SU-DHL-6 (cell line): ENCODE data around the gene CCL22.

Source experiments
- H2AFZ ChIP-seq: fragments of 200-600 bp; sonication (generic); 2 replicates; pipeline ENCODE4 v1.6.1; 2014; ENCODE audit warnings: low read depth, mild to moderate bottlenecking, moderate library complexity, mixed read lengths, antibody characterized with exemption, low read length; ENCODE audit not compliant: severe bottlenecking
- H3F3A ChIP-seq: fragments of 200-600 bp; shearing (Covaris generic); 2 replicates; pipeline ENCODE4 v1.6.0; 2016; ENCODE audit warnings: antibody characterized with exemption, mild to moderate bottlenecking; ENCODE audit not compliant: insufficient read depth
- H3K27ac ChIP-seq: fragments of 200-600 bp; sonication (generic); 2 replicates; pipeline ENCODE4 v1.5.1; 2016; ENCODE audit warnings: low read depth, mild to moderate bottlenecking, low read length, moderate library complexity, mixed read lengths
- H3K27me3 ChIP-seq: fragments of 200-600 bp; sonication (generic), shearing (Covaris generic); 2 replicates; pipeline ENCODE4 v1.6.0; 2014; ENCODE audit warnings: mild to moderate bottlenecking, low read length
- H3K36me3 ChIP-seq: fragments of 200-600 bp; sonication (generic); 2 replicates; pipeline ENCODE4 v1.6.1; 2014; ENCODE audit warnings: mild to moderate bottlenecking, low read length, mixed read lengths
- H3K4me2 ChIP-seq: fragments of 300-600, 200-600 bp; shearing (Covaris generic), sonication (generic); 2 replicates; pipeline ENCODE4 v1.6.0; 2014; ENCODE audit warnings: low read length, low read depth, mild to moderate bottlenecking; ENCODE audit not compliant: poor library complexity, severe bottlenecking
- H3K4me3 ChIP-seq: fragments of 200-600 bp; sonication (generic); 2 replicates; pipeline ENCODE4 v1.5.1; 2014; ENCODE audit warnings: antibody characterized with exemption, low read length, mild to moderate bottlenecking, mixed read lengths; ENCODE audit not compliant: insufficient read depth, poor library complexity, severe bottlenecking
- H3K79me2 ChIP-seq: fragments of 200-600 bp; sonication (generic); 2 replicates; pipeline ENCODE4 v1.6.1; 2014; ENCODE audit warnings: mild to moderate bottlenecking, low read length, moderate library complexity; ENCODE audit not compliant: insufficient read depth
- H3K9ac ChIP-seq: fragments of 200-600 bp; sonication (generic); 2 replicates; pipeline ENCODE4 v1.7.0; 2014; ENCODE audit warnings: mild to moderate bottlenecking, low read length
- H3K9me2 ChIP-seq: fragments of 200-600 bp; sonication (generic); replicated peaks from 2 replicates; pipeline ENCODE4 v1.6.1; 2014; ENCODE audit warnings: low read length; ENCODE audit not compliant: insufficient read depth
- H3K9me3 ChIP-seq: fragments of 200-600 bp; sonication (generic); 2 replicates; pipeline ENCODE4 v1.6.1; 2014; ENCODE audit warnings: low read length, mixed read lengths; ENCODE audit not compliant: insufficient read depth
- H4K20me1 ChIP-seq: fragments of 200-600 bp; sonication (generic); 2 replicates; pipeline ENCODE4 v1.6.1; 2014; ENCODE audit warnings: low read depth, mild to moderate bottlenecking, antibody characterized with exemption, low read length, moderate library complexity, mixed read lengths
- EZH2phosphoT487 ChIP-seq: fragments of 200-600 bp; sonication (generic), shearing (Covaris generic); conservative IDR thresholded peaks from 2 replicates; pipeline ENCODE4 v1.6.1; 2018; ENCODE audit warnings: mild to moderate bottlenecking, antibody characterized with exemption, low read length, moderate library complexity, mixed read lengths
- TF ChIP-seq, protein P1 (sequence below): fragments of 200-600 bp; sonication (generic); IDR thresholded peaks from one replicate; pipeline ENCODE4 v1.5.1; 2017; ENCODE audit warnings: antibody characterized with exemption, mild to moderate bottlenecking, low read length, moderate library complexity; ENCODE audit not compliant: insufficient read depth, poor library complexity, severe bottlenecking

The CCL22 gene

DNA sequence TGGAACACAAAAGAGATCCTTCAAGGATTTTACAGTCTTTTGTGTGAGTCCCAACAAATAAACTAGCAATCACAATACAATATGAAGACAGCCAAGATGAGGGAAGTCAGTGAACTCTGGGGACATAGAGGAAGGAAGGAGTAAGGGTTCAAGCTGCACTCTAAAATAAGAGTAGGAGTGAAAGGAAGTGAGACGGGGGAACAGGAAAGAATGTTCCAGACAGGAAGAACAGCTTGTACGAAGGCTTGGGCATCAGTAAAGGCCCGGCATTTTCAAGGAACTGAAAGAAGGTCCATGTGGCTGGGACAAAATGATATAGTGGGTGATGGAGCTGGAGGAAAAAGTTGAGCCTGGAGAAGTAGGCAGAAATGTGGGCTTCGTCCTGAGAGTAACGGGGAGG lies 50.5 kb downstream of the CCL22 start:
- H4K20me1 ChIP-seq: no peaks in the 10 kb centered on the region
- no peaks in the 10 kb centered on the region for H3F3A ChIP-seq
- no peaks in the 10 kb centered on the region for H3K36me3 ChIP-seq
- H3K4me3 ChIP-seq: no peak overlapping the region
- H3K9me2 ChIP-seq: no peaks in the 10 kb centered on the region
- H3K4me2 ChIP-seq: no peak overlapping the region
- H3K79me2 ChIP-seq: no peaks in the 10 kb centered on the region
- no peak overlapping the region for H3K9ac ChIP-seq
- TF ChIP-seq, protein P1, sequence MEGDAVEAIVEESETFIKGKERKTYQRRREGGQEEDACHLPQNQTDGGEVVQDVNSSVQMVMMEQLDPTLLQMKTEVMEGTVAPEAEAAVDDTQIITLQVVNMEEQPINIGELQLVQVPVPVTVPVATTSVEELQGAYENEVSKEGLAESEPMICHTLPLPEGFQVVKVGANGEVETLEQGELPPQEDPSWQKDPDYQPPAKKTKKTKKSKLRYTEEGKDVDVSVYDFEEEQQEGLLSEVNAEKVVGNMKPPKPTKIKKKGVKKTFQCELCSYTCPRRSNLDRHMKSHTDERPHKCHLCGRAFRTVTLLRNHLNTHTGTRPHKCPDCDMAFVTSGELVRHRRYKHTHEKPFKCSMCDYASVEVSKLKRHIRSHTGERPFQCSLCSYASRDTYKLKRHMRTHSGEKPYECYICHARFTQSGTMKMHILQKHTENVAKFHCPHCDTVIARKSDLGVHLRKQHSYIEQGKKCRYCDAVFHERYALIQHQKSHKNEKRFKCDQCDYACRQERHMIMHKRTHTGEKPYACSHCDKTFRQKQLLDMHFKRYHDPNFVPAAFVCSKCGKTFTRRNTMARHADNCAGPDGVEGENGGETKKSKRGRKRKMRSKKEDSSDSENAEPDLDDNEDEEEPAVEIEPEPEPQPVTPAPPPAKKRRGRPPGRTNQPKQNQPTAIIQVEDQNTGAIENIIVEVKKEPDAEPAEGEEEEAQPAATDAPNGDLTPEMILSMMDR: no peak
- no peak for TF ChIP-seq EZH2phosphoT487
- no peaks in the 10 kb centered on the region for H3K9me3 ChIP-seq
- no peak overlapping the region for H3K27ac ChIP-seq
- no peak overlapping the region for H2AFZ ChIP-seq
- no peaks in the 10 kb centered on the region for H3K27me3 ChIP-seq

DNA sequence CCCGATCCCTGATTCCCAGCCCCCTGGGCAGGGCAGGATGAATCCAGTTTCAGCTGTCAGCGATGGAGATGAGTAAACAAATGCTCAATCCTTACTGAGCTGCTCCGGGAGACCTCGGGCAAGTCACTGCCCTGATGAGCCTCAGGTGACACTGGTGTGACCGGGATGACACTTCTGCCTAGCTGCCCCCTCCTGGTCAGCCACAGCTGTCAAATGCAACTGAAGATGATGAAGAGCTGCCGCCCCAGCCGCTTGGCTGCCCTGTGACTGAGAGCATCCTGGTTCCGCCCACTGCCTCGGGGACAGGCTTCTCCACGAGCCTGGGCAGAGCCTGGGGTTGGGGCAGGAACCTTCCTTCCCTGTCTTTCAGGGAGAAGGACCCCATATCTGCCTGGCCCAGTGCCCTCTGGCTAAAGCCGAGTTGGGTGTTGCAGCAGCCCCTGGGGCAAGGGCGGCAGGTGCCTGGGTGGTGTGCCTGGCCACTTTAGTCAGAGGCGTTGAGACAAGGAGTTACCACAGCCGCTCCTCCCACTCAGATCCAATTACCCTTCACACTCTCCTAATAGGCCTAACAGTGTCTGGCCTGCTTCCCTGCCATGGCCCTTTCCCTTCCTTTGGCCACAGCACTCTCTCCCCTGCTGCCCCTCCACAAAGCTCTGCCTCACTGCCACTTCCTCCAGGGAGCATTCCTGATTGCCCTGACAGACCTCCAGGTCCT lies 51.4 kb downstream of the CCL22 start:
- H3K4me2 ChIP-seq: no peak overlapping the region
- H2AFZ ChIP-seq: no peak overlapping the region

DNA sequence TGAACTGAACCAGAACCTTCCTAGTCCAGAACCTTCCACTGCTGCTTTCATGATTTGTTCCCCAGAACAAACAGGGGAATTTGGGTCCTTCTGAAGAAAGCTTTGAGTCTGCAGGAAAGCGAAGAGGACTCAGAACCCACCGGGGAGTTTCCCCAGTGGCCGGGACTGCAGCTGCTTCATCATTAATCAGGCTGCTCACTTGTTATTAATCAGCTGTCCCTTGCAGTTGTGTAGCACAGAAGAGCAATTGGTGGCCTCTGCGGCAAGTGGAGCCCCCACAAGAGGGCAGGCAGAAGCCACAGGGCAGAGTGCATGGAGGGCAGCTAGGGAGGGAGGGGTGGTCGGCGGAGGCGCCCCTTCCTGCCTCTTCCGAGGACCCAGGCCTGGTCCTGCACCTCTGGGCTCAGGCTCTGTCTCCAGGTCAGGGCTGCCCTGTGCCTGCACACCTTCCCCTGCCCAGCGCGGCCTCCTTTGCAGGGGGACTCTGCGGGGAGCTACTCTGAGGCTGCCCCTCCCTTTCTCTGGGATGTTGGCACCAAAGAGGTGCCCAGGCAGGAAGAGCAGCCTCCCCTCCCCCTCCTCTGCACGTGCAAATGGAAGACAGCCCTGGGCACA lies 52.9 kb downstream of the CCL22 start:
- no peaks in the 10 kb centered on the region for H3K36me3 ChIP-seq
- H2AFZ ChIP-seq: no peak overlapping the region
- no peak overlapping the region for H3K9ac ChIP-seq
- H3F3A ChIP-seq: no peaks in the 10 kb centered on the region
- H3K4me2 ChIP-seq: no peak overlapping the region
- no peaks in the 10 kb centered on the region for H4K20me1 ChIP-seq
- TF ChIP-seq EZH2phosphoT487: no peak
- TF ChIP-seq, protein P1: no peak
- H3K9me3 ChIP-seq: no peaks in the 10 kb centered on the region
- H3K79me2 ChIP-seq: no peaks in the 10 kb centered on the region
- H3K27me3 ChIP-seq: no peaks in the 10 kb centered on the region
- no peak overlapping the region for H3K27ac ChIP-seq
- no peak overlapping the region for H3K4me3 ChIP-seq
- H3K9me2 ChIP-seq: no peaks in the 10 kb centered on the region

More for the DNA sequence above, 51.4 kb downstream of the CCL22 start:
- H3K9ac ChIP-seq: no peak overlapping the region
- TF ChIP-seq EZH2phosphoT487: no peak
- TF ChIP-seq, protein P1: no peak
- no peaks in the 10 kb centered on the region for H3K9me3 ChIP-seq
- no peaks in the 10 kb centered on the region for H3K27me3 ChIP-seq
- H3K9me2 ChIP-seq: no peaks in the 10 kb centered on the region
- no peak overlapping the region for H3K4me3 ChIP-seq
- H4K20me1 ChIP-seq: no peaks in the 10 kb centered on the region
- no peaks in the 10 kb centered on the region for H3K79me2 ChIP-seq
- no peaks in the 10 kb centered on the region for H3K36me3 ChIP-seq
- H3K27ac ChIP-seq: no peak overlapping the region
- H3F3A ChIP-seq: no peaks in the 10 kb centered on the region
